ENCODE measurements around the gene SLFN12L.
A peak's percentile ranks its signal among the peaks of the same experiment; 100 is the strongest.
"Not testable (repeated sequence)": the region's sequence is repeated elsewhere in the genome, so short reads cannot be mapped to it uniquely, and the experiment has no call there.

The SLFN12L gene

GRCh38 chr17:35498448-35499178 lies 38.9 kb downstream of the SLFN12L start:
- DNase-seq (ENCODE audit: low read depth in 2 of 2, low spot score in 1 of 2), result no peak

GRCh38 chr17:35496451-35497290 lies 40.8 kb downstream of the SLFN12L start:
- DNase-seq (ENCODE audit: low read depth in 2 of 2, low spot score in 1 of 2), result no peak

GRCh38 chr17:35493040-35493439 lies 44.4 kb downstream of the SLFN12L start:
- DNase-seq (ENCODE audit: low read depth in 2 of 2, low spot score in 1 of 2), result no peak

- no peak for DNase-seq (ENCODE audit: low read depth in 2 of 2, low spot score in 1 of 2)
Observed at GRCh38 chr17:35491417-35491816, 46.1 kb downstream of the SLFN12L start.

- DNase-seq (ENCODE audit: low read depth in 2 of 2, low spot score in 1 of 2), result no peak
Observed at GRCh38 chr17:35489944-35490343, 47.5 kb downstream of the SLFN12L start.

- DNase-seq (ENCODE audit: low read depth in 2 of 2, low spot score in 1 of 2), result no peak
Observed at GRCh38 chr17:35488991-35489390, 48.5 kb downstream of the SLFN12L start.

GRCh38 chr17:35486920-35487732 lies 50.4 kb downstream of the SLFN12L start:
- DNase-seq (ENCODE audit: low read depth in 2 of 2, low spot score in 1 of 2), result peak; percentile 42 to 43

GRCh38 chr17:35479271-35479670 lies 58.2 kb downstream of the SLFN12L start:
- DNase-seq (ENCODE audit: low read depth in 2 of 2, low spot score in 1 of 2), result no peak

- DNase-seq (ENCODE audit: low read depth in 2 of 2, low spot score in 1 of 2), result no peak
Observed at GRCh38 chr17:35477248-35477647, 60.2 kb downstream of the SLFN12L start.

- no peak for DNase-seq (ENCODE audit: low read depth in 2 of 2, low spot score in 1 of 2)
Observed at GRCh38 chr17:35476283-35476820, 61.1 kb downstream of the SLFN12L start.

GRCh38 chr17:35468475-35468874 lies 69.0 kb downstream of the SLFN12L start:
- DNase-seq (ENCODE audit: low read depth in 2 of 2, low spot score in 1 of 2), result no peak

GRCh38 chr17:35467824-35468223 lies 69.7 kb downstream of the SLFN12L start:
- DNase-seq (ENCODE audit: low read depth in 2 of 2, low spot score in 1 of 2), result no peak

GRCh38 chr17:35460354-35460851 lies 77.1 kb downstream of the SLFN12L start:
- peak in 1 of 2 donors; percentile 10 for DNase-seq (ENCODE audit: low read depth in 2 of 2, low spot score in 1 of 2)

GRCh38 chr17:35454035-35454434 lies 83.4 kb downstream of the SLFN12L start:
- DNase-seq (ENCODE audit: low read depth in 2 of 2, low spot score in 1 of 2), result not testable (repeated sequence)

- no peak for DNase-seq (ENCODE audit: low read depth in 2 of 2, low spot score in 1 of 2)
Observed at GRCh38 chr17:35453171-35453570, 84.3 kb downstream of the SLFN12L start.

- DNase-seq (ENCODE audit: low read depth in 2 of 2, low spot score in 1 of 2), result no peak
Observed at GRCh38 chr17:35449371-35449931, 88.0 kb downstream of the SLFN12L start.

- no peak for DNase-seq (ENCODE audit: low read depth in 2 of 2, low spot score in 1 of 2)
Observed at GRCh38 chr17:35448899-35449227, 88.6 kb downstream of the SLFN12L start.

- DNase-seq (ENCODE audit: low read depth in 2 of 2, low spot score in 1 of 2), result peak; percentile 67 to 68
Observed at GRCh38 chr17:35448214-35448898, 89.1 kb downstream of the SLFN12L start, which contains the start of gene SLFN13. TSS of gene SLFN13 (minus strand) at chr17:35448766. CDS start at chr17:35445680, 3,086 bp downstream.

GRCh38 chr17:35447499-35447898 lies 90.0 kb downstream of the SLFN12L start:
- no peak for DNase-seq (ENCODE audit: low read depth in 2 of 2, low spot score in 1 of 2)

GRCh38 chr17:35438433-35438832 lies 99.0 kb downstream of the SLFN12L start:
- no peak for DNase-seq (ENCODE audit: low read depth in 2 of 2, low spot score in 1 of 2)

Data from stimulated activated CD8-positive, alpha-beta memory T cell treated with anti-CD3 and anti-CD28 coated beads, Interleukin-4, amount 100 ng/mL, for 1 hour (primary cell).